Testis (tissue), 3 donors: ENCODE data around the gene RPL36. TPM values are rescaled to one million over a fixed set of nuclear protein-coding genes. Genes with fewer than 3 reads are reported as not detected.

Experiments used
- DNase-seq: peaks from one replicate; pipeline ENCODE4 v3.0.0-alpha.2; 2019
- H3K27ac ChIP-seq, 2 donors: fragments of 200-600 bp; sonication (generic); one replicate each; pipeline ENCODE4 v1.5.1; 2019
- H3K27me3 ChIP-seq: fragments of 200-600 bp; sonication (generic); one replicate; pipeline ENCODE4 v1.5.1; 2019
- H3K36me3 ChIP-seq: fragments of 200-600 bp; sonication (generic); one replicate; pipeline ENCODE4 v1.5.1; 2017; ENCODE audit warnings: low read depth; ENCODE audit errors: missing control alignments
- H3K4me1 ChIP-seq: fragments of 200-600 bp; sonication (generic); one replicate; pipeline ENCODE4 v1.5.1; 2019
- H3K4me3 ChIP-seq, 2 donors: fragments of 200-600 bp; sonication (generic); one replicate each; pipeline ENCODE4 v1.5.1; 2017 to 2019
- H3K9me3 ChIP-seq: fragments of 200-600 bp; sonication (generic); one replicate; pipeline ENCODE4 v1.5.1; 2017
- POLR2A ChIP-seq: fragments of 450-650 bp; IDR thresholded peaks from one replicate; pipeline ENCODE4 v1.6.1; 2017; ENCODE audit warnings: antibody characterized with exemption, mild to moderate bottlenecking, moderate library complexity
- WGBS, 2 donors: methylation state at CpG; one replicate each; pipeline ENCODE4 v1.1.5; 2018; 5-methylcytosine and 5-hydroxymethylcytosine counted together
- intact Hi-C: fragments of 100-400 bp; cut with DNase I; formaldehyde crosslinking; loops from one replicate; pipeline ENCODE4 v1.15.1; 2023; ENCODE audit warnings: low total_unique reads
- polyA plus RNA-seq: library from polyadenylated mRNA; stranded (reverse); fragments of 350-450 nt; fragmentation: Illumina TruSeq; extraction: RNeasy Lipid Tissue Mini Kit (QIAGEN cat#74804); gene quantifications from one replicate; pipeline ENCODE4 v1.2.3, GENCODE V29; 2014; ENCODE audit warnings: low read depth, low replicate concordance; ENCODE audit not compliant: insufficient read depth
- total RNA-seq, 2 donors: library from RNA; depleted of rRNA; stranded (reverse); fragments of >200 nt; gene quantifications; one replicate each; pipeline ENCODE4 v1.2.3, GENCODE V29; 2016
- TF ChIP-seq, protein P1 (sequence below), 3 experiments: fragments of 450-650 bp in 2 of 3; fragments of 200-600 bp in 1 of 3; sonication (generic) in 1 of 3; IDR thresholded peaks; one replicate each; pipeline ENCODE4 v1.5.1; 2016 to 2019; ENCODE audit warnings: antibody characterized with exemption in 3 of 3, mild to moderate bottlenecking in 2 of 3, moderate library complexity in 1 of 3

The RPL36 gene
- total and polyA plus RNA-seq, 3 donors from 2014 or later, result 331 to 531 (median 497) TPM

DNA sequence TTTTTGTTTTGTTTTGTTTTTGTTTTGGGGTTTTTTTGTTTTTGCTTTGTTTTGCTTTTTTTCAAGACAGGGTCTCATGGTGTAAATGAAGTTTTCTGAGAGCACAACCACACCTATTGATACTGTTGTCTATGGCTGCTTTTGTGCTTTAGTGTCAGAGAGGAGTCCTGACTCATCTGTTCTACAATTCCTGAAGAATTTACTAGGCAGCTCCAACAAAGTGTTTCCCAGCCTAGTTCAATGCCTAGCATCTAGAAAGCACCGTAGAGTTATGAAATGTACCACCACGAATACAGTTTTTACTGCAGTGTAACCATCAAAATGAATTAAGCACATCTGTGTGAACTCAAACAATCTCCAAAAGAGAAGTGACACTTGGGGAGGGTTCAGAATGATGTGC lies 46.1 kb upstream of the RPL36 start:
- no peak overlapping the region for H3K27ac ChIP-seq
- DNase-seq, result no peak
- intact Hi-C loops, result no loop called here
- no peaks in the 10 kb centered on the region for H3K27me3 ChIP-seq
- H3K4me1 ChIP-seq, result no peaks in the 10 kb centered on the region
- H3K36me3 ChIP-seq, result no peaks in the 10 kb centered on the region
- TF ChIP-seq POLR2A, result no peak
- H3K4me3 ChIP-seq, result no peak overlapping the region
- 88 to 89% methylated on average over 2 of the region's 2 CpGs for WGBS, 2 donors
- H3K9me3 ChIP-seq, result no peaks in the 10 kb centered on the region

DNA sequence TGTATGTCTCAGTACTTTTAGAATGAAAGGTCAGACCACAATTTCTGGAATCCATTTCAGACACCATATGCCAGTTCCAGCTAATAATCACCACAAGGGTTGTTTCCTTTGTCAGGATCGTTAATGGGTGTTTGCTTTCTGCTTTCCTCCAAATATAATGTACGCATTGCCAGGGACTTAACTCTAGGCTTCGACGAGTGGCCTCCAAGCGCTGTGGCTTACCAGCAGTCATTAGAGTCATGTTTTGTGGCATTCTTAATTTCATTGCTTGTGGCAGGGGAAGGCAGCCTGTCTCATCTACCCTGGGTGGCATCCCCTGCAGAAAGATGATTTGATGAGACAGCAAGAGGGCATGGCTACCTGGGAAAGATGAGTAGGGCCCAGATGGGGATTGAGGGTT lies 44.7 kb upstream of the RPL36 start:
- Histone ChIP-seq H3K4me1 (no peaks in the 10 kb centered on the region), H3K36me3 (no peaks in the 10 kb centered on the region), H3K4me3 (no peak overlapping the region), H3K27ac (no peak overlapping the region), H3K9me3 (no peaks in the 10 kb centered on the region), H3K27me3 (no peaks in the 10 kb centered on the region)
- WGBS, 2 donors, result 85 to 90% methylated on average over 5 of the region's 5 CpGs
- DNase-seq, result no peak
- no peak for TF ChIP-seq POLR2A
- TF ChIP-seq, protein P1, sequence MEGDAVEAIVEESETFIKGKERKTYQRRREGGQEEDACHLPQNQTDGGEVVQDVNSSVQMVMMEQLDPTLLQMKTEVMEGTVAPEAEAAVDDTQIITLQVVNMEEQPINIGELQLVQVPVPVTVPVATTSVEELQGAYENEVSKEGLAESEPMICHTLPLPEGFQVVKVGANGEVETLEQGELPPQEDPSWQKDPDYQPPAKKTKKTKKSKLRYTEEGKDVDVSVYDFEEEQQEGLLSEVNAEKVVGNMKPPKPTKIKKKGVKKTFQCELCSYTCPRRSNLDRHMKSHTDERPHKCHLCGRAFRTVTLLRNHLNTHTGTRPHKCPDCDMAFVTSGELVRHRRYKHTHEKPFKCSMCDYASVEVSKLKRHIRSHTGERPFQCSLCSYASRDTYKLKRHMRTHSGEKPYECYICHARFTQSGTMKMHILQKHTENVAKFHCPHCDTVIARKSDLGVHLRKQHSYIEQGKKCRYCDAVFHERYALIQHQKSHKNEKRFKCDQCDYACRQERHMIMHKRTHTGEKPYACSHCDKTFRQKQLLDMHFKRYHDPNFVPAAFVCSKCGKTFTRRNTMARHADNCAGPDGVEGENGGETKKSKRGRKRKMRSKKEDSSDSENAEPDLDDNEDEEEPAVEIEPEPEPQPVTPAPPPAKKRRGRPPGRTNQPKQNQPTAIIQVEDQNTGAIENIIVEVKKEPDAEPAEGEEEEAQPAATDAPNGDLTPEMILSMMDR (IDR thresholded peaks at IDR 0.05), result no peak
- intact Hi-C loops, result no loop called here

DNA sequence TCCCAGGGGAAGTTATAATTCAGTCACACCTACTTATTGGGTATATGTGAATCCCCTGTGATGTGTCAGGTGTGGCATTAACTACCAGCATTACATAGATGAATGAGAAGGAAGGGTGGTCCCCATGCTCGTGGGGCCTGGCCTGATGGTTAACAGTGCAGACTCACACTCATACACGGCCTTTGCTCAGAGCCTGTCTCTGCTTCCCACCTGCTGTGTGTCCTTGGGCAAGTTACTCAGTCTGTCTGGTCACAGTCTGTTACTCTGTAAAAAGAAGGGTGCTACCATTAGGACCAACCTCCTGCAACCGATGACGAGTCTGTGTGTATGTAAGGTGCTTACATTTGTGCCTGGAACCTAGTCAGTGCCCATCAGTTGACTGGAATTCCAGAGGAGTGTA lies 43.4 kb upstream of the RPL36 start:
- Histone ChIP-seq H3K9me3 (no peaks in the 10 kb centered on the region), H3K36me3 (no peaks in the 10 kb centered on the region), H3K27me3 (no peaks in the 10 kb centered on the region), H3K27ac (no peak overlapping the region), H3K4me3 (no peak overlapping the region), H3K4me1 (no peaks in the 10 kb centered on the region)
- TF ChIP-seq, protein P1 (IDR thresholded peaks at IDR 0.05), result no peak
- no peak for TF ChIP-seq POLR2A
- WGBS, 2 donors, result 89 to 92% methylated on average over 4 of the region's 4 CpGs
- intact Hi-C loops, result no loop called here
- no peak for DNase-seq

DNA sequence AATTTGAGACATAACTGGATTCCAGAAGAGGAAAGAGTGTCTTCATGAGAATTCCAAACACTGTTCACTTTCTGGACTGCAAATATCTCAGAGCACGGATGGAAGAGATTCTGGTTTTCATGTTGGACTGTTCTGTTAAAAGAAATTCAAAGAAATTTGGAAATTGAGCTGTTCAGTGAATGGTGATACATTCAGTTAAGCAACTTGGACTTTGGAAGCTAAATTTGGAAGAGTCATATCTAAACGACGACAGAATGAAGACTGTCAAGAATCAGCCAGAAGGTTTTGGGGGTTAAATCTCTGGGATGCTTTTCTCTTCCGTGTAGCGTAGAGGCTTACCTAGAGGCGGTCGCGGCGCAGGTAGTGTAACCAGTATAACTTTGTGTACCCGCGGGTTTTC lies 41.6 kb upstream of the RPL36 start:
- no peak for DNase-seq
- no peaks in the 10 kb centered on the region for H3K4me1 ChIP-seq
- no peaks in the 10 kb centered on the region for H3K27me3 ChIP-seq
- intact Hi-C loops, result no loop called here
- no peaks in the 10 kb centered on the region for H3K36me3 ChIP-seq
- TF ChIP-seq, protein P1 (IDR thresholded peaks at IDR 0.05), result no peak
- TF ChIP-seq POLR2A, result no peak
- 80 to 95% methylated on average over 11 of the region's 11 CpGs for WGBS, 2 donors
- no peak overlapping the region for H3K4me3 ChIP-seq
- no peak overlapping the region for H3K27ac ChIP-seq
- no peaks in the 10 kb centered on the region for H3K9me3 ChIP-seq

DNA sequence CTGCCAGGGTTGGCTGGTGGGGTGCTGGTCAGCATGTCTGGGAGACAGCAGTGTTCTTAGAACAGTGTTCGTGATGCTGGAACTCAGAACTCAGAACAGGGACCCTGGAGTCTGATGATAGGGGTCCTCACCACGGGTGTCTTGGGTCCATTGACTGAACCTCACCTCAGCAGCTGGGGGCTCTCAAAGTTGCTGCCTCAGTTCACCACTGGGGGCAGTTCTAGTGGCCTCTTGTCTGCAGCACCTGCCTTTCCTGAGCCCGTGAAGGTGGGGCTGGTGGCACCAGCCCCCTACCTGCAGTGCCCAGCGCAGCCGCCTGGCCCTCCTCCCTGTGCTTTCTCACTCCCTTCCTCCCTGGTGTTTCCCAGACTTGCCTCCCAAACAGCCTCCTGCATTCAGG lies 38.7 kb upstream of the RPL36 start:
- Histone ChIP-seq H3K4me1 (no peaks in the 10 kb centered on the region), H3K36me3 (peaks cover 3% of the 10 kb centered on the region), H3K27me3 (no peaks in the 10 kb centered on the region), H3K4me3 (no peak overlapping the region), H3K9me3 (no peaks in the 10 kb centered on the region), H3K27ac (no peak overlapping the region)
- DNase-seq, result no peak
- 97 to 100% methylated on average over 3 to 5 of the region's 5 CpGs for WGBS, 2 donors
- intact Hi-C loops, result no loop called here
- TF ChIP-seq POLR2A, result no peak
- TF ChIP-seq, protein P1 (IDR thresholded peaks at IDR 0.05), result no peak
